ENCODE results near the gene CACNA2D4.

DNA sequence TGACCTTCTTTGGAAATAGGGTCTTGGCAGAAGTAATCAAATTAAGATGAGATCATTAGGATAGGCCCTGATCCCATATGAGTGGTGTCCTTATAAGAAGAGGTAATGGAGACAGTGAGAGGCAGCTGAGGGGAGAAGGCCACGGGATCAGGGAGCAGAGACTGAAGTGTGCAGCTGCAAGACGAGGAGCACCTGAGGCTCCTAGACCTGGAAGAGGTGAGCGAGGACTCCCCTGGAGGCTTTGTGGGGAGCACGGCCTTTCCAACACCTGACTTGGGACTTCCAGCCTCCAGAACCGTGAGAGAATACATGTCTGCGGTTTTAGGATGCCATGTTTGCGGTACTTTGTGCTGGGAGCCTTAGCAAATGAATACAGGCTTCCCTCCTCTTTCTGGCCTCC is 60.6 kb downstream of the CACNA2D4 start:
- TF ChIP-seq, protein P1, sequence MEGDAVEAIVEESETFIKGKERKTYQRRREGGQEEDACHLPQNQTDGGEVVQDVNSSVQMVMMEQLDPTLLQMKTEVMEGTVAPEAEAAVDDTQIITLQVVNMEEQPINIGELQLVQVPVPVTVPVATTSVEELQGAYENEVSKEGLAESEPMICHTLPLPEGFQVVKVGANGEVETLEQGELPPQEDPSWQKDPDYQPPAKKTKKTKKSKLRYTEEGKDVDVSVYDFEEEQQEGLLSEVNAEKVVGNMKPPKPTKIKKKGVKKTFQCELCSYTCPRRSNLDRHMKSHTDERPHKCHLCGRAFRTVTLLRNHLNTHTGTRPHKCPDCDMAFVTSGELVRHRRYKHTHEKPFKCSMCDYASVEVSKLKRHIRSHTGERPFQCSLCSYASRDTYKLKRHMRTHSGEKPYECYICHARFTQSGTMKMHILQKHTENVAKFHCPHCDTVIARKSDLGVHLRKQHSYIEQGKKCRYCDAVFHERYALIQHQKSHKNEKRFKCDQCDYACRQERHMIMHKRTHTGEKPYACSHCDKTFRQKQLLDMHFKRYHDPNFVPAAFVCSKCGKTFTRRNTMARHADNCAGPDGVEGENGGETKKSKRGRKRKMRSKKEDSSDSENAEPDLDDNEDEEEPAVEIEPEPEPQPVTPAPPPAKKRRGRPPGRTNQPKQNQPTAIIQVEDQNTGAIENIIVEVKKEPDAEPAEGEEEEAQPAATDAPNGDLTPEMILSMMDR (IDR thresholded peaks at IDR 0.05): no peak
- TF ChIP-seq POLR2A (IDR thresholded peaks at IDR 0.05): no peak

Data from adrenal gland (tissue), 5 donors.